ENCODE data around the gene TXLNG.

The TXLNG gene

GRCh38 chrX:16874458-16875095 lies 88.3 kb downstream of the TXLNG start:
- no peak for DNase-seq

- no peak for DNase-seq
These were observed 90.4 kb downstream of the TXLNG start for GRCh38 chrX:16876696-16877095.

GRCh38 chrX:16882169-16882568 lies 95.9 kb downstream of the TXLNG start:
- no peak for DNase-seq

- no peak for DNase-seq
These were observed 96.6 kb downstream of the TXLNG start for GRCh38 chrX:16882702-16883486.

- no peak for DNase-seq
These were observed 97.2 kb downstream of the TXLNG start for GRCh38 chrX:16883487-16883804.

- DNase-seq, result no peak
These were observed 99.4 kb downstream of the TXLNG start for GRCh38 chrX:16885628-16886027.

GRCh38 chrX:16892504-16893362 lies 106.5 kb downstream of the TXLNG start:
- no peak for DNase-seq
